ENCODE data around the gene AGAP4. TPM values are rescaled to one million over a fixed set of nuclear protein-coding genes. Genes with fewer than 3 reads are reported as not detected.
"Not testable (repeated sequence)": the region's sequence is repeated elsewhere in the genome, so short reads cannot be mapped to it uniquely, and the experiment has no call there.

Gene AGAP4
- total RNA-seq (10 to 100 TPM; 20.9 to 21.5 TPM), total RNA-seq (3.5 to 5.0 reads per million in 2 donors)

DNA sequence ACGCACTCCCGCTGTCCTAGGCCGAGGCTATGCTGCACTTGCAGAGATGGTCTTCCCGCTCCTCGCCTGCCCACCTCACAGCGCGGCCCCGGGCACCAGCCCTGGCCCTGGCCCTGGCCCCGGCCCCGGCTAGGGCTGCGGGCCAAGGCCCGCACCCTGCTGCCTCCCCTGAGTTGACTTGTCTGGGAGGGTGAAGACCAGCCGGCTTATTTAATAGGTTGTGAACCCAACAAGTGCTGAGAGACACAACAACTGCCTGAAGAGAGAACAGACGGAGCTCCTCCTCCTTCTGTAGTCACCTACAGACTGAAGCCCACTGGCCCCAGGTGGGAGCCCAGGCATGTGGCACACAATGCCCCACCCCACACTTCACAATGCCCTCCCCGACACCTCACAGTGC is at the start of gene AGAP4:
Gene AGAP4 (minus strand): TSS at position 101 of the 400 bp plus-strand sequence. CDS start 153 bp downstream, outside the sequence.
- not testable (repeated sequence) for DNase-seq; H3K4me3 Mint-ChIP-seq; H3K27ac Mint-ChIP-seq; H3K27me3 Mint-ChIP-seq; H3K4me1 Mint-ChIP-seq; H3K9me3 ChIP-seq (ENCODE audit: control insufficient read depth, low read length, poor library complexity, severe bottlenecking); H3K36me3 Mint-ChIP-seq (ENCODE audit: low read depth); ATAC-seq

DNA sequence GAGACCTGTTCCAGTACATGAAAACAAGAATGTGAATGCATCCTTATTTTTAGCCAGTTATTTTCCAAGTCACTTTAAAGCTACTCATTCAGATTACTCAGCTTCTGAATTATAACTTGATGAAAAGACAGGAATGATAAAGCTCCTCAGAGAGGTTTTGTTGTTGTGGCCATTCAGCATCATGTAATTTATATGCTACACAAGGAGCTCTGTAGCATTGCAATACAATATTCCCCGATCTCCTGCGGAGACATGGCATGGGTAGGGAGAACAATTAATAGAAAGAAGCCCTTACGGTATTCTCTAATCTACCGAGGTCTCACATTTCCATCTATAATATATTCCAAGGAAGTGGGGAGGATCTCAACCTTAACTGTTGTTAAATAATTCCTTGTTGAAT is 43.4 kb upstream of the AGAP4 start:
- not testable (repeated sequence) for H3K4me3 Mint-ChIP-seq; H3K4me1 Mint-ChIP-seq; H3K27me3 Mint-ChIP-seq; H3K9me3 ChIP-seq (ENCODE audit: control insufficient read depth, low read length, poor library complexity, severe bottlenecking); ATAC-seq; H3K36me3 Mint-ChIP-seq (ENCODE audit: low read depth); DNase-seq; H3K27ac Mint-ChIP-seq

DNA sequence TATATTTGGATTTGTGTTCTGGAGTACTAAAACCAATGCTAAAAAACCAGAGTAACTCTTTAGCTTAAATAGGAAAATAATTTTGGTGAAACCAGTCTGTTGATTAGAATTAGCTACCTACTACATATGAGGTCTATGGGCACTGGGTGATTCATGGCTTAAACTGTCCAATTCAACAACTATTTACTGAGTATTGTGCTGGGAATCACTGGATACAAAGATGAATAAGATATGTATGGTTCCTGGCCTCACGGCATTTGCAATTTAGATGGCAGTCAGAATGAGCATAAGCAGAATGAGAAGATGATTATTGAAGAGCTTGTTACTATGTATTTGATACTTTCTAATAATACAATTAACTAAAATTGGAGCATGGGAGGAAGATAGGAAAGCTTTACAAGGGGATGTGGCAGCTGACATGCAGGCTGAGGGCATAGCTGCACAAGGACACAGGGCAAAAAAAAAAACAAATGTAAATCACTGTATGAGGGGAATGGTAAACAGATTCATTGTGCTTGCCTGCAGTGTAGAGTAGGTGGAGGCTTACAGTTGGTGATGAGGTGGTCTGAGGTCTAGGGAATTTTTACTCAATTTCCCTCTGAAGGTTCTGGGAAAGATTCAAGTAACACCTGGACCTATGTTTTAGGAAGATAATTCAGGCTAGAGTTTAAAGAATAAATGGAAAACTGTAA is 42.4 kb upstream of the AGAP4 start:
- H3K4me1 Mint-ChIP-seq; H3K4me3 Mint-ChIP-seq; H3K9me3 ChIP-seq (ENCODE audit: control insufficient read depth, low read length, poor library complexity, severe bottlenecking); DNase-seq; H3K36me3 Mint-ChIP-seq (ENCODE audit: low read depth); ATAC-seq; H3K27ac Mint-ChIP-seq; H3K27me3 Mint-ChIP-seq: not testable (repeated sequence)

DNA sequence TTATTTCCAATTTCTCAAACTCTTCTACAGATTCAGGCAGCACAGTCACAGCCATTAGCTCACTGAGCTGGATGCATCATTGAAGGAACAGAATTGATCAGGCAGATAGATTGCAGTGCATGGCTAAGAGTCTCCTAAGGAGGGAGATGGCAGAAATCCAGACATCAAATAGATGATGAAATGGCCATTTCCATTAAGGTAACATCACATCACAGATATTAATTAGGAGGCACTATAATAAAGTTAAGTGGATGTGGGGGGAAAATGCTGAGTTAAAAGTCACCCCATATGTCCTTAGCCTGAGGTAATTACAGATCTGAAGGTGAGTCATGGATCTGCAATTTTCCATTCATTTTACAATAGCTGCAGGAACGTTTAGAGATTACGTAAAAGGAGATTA is 35.6 kb upstream of the AGAP4 start:
- not testable (repeated sequence) for H3K27me3 Mint-ChIP-seq; H3K4me1 Mint-ChIP-seq; H3K27ac Mint-ChIP-seq; H3K4me3 Mint-ChIP-seq; ATAC-seq; H3K9me3 ChIP-seq (ENCODE audit: control insufficient read depth, low read length, poor library complexity, severe bottlenecking); DNase-seq; H3K36me3 Mint-ChIP-seq (ENCODE audit: low read depth)

DNA sequence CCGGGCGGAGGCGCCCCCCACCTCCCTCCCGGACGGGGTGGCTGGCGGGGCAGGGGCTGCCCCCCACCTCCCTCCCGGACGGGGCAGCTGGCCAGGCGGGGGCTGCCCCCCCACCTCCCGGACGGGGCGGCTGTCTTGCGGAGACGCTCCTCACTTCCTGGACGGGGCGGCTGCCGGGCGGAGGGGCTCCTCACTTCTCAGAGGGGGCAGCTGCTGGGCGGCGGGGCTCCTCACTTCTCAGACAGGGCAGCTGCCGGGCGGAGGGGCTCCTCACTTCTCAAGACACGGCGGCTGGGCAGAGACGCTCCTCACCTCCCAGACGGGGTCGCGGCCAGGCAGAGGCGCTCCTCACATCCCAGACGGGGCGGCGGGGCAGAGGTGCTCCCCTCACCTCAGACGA is 18.1 kb upstream of the AGAP4 start:
- not testable (repeated sequence) for H3K27me3 Mint-ChIP-seq; H3K9me3 ChIP-seq (ENCODE audit: control insufficient read depth, low read length, poor library complexity, severe bottlenecking); H3K4me1 Mint-ChIP-seq; H3K4me3 Mint-ChIP-seq; DNase-seq; ATAC-seq; H3K36me3 Mint-ChIP-seq (ENCODE audit: low read depth); H3K27ac Mint-ChIP-seq

DNA sequence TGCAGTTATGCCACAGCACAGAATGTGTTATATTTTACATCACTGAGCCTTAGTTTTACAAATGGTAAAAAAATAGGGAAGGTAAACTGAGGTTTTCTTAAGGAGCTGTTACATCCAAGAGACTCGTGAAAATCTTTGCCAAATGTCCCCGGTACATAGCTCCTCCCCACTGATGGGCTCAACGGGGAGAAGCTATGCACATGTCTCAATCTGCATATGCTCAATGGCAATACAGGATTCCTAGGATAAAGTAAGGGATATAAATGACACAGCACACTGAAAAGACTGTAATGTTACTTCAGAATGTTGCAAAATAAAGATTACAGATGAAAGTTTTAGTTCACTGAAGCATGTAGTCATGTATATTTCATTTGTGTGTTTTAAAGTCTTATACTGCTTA is 17.0 kb upstream of the AGAP4 start:
- not testable (repeated sequence) for H3K4me3 Mint-ChIP-seq; DNase-seq; H3K27ac Mint-ChIP-seq; H3K27me3 Mint-ChIP-seq; H3K36me3 Mint-ChIP-seq (ENCODE audit: low read depth); H3K4me1 Mint-ChIP-seq; ATAC-seq; H3K9me3 ChIP-seq (ENCODE audit: control insufficient read depth, low read length, poor library complexity, severe bottlenecking)

DNA sequence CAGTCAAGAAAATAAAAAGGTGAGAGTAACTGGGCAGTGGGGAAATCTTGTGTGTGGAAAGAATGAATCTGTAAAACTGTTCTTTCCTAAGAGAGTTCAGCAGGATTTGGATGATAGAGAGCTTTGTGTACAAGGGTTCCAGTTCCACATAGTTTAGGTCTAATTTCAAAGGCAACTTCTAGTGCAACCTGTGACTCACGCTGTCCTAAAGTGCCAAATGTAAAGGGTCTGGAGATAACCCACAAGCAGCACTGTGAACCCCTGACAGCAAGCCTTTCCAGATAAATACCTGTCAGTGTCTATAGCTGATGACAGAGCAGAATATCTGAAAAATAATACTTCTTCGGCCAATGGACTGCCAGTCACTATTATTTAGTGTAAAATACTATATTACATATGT is 16.3 kb upstream of the AGAP4 start:
- not testable (repeated sequence) for H3K4me1 Mint-ChIP-seq; H3K27ac Mint-ChIP-seq; H3K9me3 ChIP-seq (ENCODE audit: control insufficient read depth, low read length, poor library complexity, severe bottlenecking); H3K36me3 Mint-ChIP-seq (ENCODE audit: low read depth); H3K4me3 Mint-ChIP-seq; ATAC-seq; H3K27me3 Mint-ChIP-seq; DNase-seq

DNA sequence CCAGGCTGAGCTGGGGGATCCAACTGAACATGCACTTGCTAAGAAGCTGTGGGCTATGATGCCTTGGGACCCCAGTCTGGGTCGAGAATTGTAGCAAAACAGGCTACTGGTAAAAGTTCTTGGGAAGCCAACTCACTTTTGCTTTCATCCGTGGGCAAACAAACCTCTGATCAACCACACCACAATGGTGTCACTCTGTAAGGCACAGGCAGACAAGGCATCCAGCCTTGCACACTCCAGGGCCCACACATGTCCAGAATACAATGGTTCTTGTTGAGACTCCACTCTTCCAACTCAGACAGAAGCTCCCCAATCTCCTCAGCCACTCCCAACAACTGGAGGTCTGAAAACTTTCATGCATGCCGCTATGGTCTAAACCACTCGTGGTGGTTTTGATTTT is 10.6 kb upstream of the AGAP4 start:
- H3K27ac Mint-ChIP-seq; H3K27me3 Mint-ChIP-seq; DNase-seq; H3K4me1 Mint-ChIP-seq; ATAC-seq; H3K36me3 Mint-ChIP-seq (ENCODE audit: low read depth); H3K9me3 ChIP-seq (ENCODE audit: control insufficient read depth, low read length, poor library complexity, severe bottlenecking); H3K4me3 Mint-ChIP-seq: not testable (repeated sequence)

DNA sequence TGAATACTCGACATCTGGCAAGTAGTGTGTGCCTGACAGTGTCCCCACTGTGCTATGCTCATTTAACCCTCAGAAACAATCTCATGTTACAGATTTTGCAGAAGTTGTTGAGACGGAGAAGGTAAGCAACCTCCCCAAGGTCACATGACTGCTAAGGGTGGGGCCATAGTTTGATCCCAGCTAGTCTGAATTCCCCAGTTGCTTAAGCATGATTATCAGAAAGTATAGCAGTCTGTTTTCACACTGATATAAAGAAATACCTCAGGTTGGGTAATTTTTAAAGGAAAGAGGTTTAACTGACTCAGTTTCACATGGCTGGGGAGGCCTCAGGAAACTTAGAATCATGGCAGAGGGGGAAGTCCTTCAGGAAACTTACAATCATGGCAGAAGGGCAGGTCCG is 1.2 kb upstream of the AGAP4 start:
- H3K36me3 Mint-ChIP-seq (ENCODE audit: low read depth); H3K9me3 ChIP-seq (ENCODE audit: control insufficient read depth, low read length, poor library complexity, severe bottlenecking); H3K27me3 Mint-ChIP-seq; H3K4me3 Mint-ChIP-seq; H3K27ac Mint-ChIP-seq; DNase-seq; ATAC-seq; H3K4me1 Mint-ChIP-seq: not testable (repeated sequence)

DNA sequence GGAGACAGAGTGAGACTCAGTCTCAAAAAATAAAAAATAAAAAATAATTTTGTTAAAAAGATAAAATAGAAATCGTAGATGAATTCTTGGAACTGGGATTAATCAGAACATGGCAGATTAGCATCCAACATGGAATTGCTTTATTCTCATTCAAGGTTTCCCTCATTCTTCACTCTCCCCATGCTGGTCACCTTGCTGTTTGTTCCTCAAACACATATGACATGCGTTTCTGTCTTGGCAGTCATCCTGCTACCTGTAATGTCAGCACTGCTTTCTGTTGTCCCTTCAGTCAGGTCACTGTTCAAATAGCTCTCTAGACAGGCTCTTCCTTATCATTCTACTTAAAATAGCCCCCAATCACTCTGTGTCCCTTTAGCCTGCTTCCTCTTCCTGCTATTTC is 24.4 kb downstream of the AGAP4 start:
- ATAC-seq; H3K27me3 Mint-ChIP-seq; H3K27ac Mint-ChIP-seq; H3K4me1 Mint-ChIP-seq; H3K36me3 Mint-ChIP-seq (ENCODE audit: low read depth); DNase-seq; H3K4me3 Mint-ChIP-seq; H3K9me3 ChIP-seq (ENCODE audit: control insufficient read depth, low read length, poor library complexity, severe bottlenecking): not testable (repeated sequence)

DNA sequence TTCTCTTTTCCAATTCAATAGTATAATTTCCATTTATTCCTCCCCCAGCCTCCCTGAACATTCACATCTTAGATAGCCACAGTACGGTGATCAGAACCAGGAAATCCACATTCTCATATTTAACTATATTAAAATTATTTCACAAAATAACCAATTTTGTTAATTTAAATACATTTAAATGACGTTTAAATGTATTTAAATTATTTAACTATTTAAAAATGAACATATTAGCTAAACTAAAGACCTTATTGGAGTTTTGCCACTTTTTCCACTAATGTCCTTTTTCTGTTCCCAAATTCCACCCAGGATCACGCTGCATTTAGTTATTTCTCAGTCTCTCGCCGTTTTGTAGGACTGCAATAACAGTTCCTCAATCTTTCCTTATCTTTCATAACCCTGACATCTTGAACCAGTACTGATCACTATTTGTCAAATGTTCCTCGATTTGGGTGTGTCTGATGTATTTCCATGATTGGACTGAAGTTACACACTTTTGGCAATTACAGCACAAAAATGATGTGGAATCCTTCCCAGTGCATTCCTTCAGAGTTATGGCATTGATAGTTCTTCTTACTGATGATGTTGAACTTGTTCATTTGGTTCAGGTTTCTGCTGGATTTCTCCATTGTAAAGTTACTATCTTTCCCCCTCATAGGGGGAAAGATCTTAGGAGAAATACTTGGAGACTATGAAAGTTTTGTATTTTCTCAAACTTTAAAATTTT is 27.0 kb downstream of the AGAP4 start:
- not testable (repeated sequence) for H3K4me3 Mint-ChIP-seq; H3K4me1 Mint-ChIP-seq; H3K36me3 Mint-ChIP-seq (ENCODE audit: low read depth); DNase-seq; H3K9me3 ChIP-seq (ENCODE audit: control insufficient read depth, low read length, poor library complexity, severe bottlenecking); H3K27ac Mint-ChIP-seq; H3K27me3 Mint-ChIP-seq; ATAC-seq

DNA sequence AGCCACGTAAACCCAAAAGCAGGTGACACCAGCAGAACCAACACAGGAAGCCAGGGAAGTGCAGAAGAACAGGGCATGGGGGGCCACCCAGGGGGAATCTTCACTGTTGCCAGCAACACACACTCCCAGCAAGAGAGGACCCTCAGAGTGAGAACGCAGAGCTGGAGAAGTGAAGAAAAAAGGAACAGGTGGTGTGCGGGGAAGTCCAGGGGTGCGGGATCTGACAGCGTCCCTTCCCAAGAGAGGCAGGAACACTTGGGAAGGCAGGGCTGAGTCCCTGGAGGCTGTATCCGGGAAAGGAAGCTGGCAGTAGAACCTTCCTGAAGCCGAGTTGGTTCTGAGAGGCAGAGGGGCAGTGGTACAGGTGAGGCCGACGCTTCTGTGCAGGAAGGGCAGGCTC is 27.7 kb downstream of the AGAP4 start:
- H3K9me3 ChIP-seq (ENCODE audit: control insufficient read depth, low read length, poor library complexity, severe bottlenecking) = no peaks in the 10 kb centered on the region
- H3K4me3 Mint-ChIP-seq = no peak overlapping the region
- DNase-seq (no peak), ATAC-seq (no peak)
- H3K27ac Mint-ChIP-seq = no peak overlapping the region
- peaks cover 4% of the 10 kb centered on the region for H3K4me1 Mint-ChIP-seq
- H3K27me3 Mint-ChIP-seq = peaks cover 4% of the 10 kb centered on the region
- no peaks in the 10 kb centered on the region for H3K36me3 Mint-ChIP-seq (ENCODE audit: low read depth)

DNA sequence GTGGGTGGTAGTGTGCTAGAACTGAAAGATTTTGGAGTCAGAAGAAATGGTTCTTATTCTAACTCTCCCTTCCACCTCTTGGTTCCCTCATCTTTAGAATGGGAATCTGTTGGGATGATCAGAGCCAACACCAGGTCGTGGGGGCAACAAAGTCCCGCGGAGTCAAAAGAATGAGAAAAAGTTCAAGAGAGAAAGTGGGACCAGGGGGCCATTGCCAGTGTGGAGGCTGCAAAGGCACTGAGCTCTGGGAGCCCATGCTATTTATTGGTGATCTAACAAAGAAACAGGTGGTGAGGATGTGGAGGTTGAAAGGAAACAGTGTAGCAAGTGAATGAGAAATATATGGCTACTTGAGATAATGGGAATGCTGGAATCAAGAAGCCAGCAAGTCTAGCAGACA is 29.4 kb downstream of the AGAP4 start:
- Mint-ChIP-seq H3K4me1 (peaks cover 4% of the 10 kb centered on the region), H3K4me3 (no peak overlapping the region), H3K27ac (no peak overlapping the region), H3K36me3 (ENCODE audit: low read depth) (no peaks in the 10 kb centered on the region), H3K27me3 (peaks cover 4% of the 10 kb centered on the region)
- DNase-seq (no peak), ATAC-seq (no peak)
- no peaks in the 10 kb centered on the region for H3K9me3 ChIP-seq (ENCODE audit: control insufficient read depth, low read length, poor library complexity, severe bottlenecking)
